Measurements from ENCODE around the gene HAUS3. TPM values are rescaled to one million over a fixed set of nuclear protein-coding genes. Genes with fewer than 3 reads are reported as not detected.

Gene HAUS3
- total and polyA plus RNA-seq, 2 of the 13 experiments (the other 11 are each of a cell fraction or from before 2014, with no cell fraction given), result 3.9 to 12.6 TPM

DNA sequence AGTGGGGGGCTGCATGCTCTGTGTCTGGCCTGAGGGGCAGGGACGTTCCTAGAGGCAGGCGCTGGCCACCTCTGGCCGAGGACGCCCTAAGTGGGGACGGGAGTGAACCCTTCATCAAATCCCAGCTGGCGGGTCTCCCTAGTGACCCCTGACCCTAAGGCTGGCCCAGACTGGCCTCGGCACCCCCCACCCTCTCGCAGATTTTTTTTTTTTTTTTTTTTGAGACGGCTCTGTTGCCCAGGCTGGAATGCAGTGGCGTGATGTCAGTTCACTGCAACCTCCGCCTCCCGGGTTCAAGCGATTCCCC, 21.0 kb upstream of the HAUS3 start (continued):
- TF ChIP-seq, protein P1, sequence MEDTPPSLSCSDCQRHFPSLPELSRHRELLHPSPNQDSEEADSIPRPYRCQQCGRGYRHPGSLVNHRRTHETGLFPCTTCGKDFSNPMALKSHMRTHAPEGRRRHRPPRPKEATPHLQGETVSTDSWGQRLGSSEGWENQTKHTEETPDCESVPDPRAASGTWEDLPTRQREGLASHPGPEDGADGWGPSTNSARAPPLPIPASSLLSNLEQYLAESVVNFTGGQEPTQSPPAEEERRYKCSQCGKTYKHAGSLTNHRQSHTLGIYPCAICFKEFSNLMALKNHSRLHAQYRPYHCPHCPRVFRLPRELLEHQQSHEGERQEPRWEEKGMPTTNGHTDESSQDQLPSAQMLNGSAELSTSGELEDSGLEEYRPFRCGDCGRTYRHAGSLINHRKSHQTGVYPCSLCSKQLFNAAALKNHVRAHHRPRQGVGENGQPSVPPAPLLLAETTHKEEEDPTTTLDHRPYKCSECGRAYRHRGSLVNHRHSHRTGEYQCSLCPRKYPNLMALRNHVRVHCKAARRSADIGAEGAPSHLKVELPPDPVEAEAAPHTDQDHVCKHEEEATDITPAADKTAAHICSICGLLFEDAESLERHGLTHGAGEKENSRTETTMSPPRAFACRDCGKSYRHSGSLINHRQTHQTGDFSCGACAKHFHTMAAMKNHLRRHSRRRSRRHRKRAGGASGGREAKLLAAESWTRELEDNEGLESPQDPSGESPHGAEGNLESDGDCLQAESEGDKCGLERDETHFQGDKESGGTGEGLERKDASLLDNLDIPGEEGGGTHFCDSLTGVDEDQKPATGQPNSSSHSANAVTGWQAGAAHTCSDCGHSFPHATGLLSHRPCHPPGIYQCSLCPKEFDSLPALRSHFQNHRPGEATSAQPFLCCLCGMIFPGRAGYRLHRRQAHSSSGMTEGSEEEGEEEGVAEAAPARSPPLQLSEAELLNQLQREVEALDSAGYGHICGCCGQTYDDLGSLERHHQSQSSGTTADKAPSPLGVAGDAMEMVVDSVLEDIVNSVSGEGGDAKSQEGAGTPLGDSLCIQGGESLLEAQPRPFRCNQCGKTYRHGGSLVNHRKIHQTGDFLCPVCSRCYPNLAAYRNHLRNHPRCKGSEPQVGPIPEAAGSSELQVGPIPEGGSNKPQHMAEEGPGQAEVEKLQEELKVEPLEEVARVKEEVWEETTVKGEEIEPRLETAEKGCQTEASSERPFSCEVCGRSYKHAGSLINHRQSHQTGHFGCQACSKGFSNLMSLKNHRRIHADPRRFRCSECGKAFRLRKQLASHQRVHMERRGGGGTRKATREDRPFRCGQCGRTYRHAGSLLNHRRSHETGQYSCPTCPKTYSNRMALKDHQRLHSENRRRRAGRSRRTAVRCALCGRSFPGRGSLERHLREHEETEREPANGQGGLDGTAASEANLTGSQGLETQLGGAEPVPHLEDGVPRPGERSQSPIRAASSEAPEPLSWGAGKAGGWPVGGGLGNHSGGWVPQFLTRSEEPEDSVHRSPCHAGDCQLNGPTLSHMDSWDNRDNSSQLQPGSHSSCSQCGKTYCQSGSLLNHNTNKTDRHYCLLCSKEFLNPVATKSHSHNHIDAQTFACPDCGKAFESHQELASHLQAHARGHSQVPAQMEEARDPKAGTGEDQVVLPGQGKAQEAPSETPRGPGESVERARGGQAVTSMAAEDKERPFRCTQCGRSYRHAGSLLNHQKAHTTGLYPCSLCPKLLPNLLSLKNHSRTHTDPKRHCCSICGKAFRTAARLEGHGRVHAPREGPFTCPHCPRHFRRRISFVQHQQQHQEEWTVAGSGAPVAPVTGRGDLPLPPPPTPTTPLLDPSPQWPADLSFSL (CRISPR knock-in tag; IDR thresholded peaks at IDR 0.05), result no peak
- TF ChIP-seq KDM4B (CRISPR knock-in tag; IDR thresholded peaks at IDR 0.05), result no peak
- TF ChIP-seq, protein P2, sequence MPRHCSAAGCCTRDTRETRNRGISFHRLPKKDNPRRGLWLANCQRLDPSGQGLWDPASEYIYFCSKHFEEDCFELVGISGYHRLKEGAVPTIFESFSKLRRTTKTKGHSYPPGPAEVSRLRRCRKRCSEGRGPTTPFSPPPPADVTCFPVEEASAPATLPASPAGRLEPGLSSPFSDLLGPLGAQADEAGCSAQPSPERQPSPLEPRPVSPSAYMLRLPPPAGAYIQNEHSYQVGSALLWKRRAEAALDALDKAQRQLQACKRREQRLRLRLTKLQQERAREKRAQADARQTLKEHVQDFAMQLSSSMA (CRISPR knock-in tag; IDR thresholded peaks at IDR 0.05), result no peak
- TF ChIP-seq, protein P3, sequence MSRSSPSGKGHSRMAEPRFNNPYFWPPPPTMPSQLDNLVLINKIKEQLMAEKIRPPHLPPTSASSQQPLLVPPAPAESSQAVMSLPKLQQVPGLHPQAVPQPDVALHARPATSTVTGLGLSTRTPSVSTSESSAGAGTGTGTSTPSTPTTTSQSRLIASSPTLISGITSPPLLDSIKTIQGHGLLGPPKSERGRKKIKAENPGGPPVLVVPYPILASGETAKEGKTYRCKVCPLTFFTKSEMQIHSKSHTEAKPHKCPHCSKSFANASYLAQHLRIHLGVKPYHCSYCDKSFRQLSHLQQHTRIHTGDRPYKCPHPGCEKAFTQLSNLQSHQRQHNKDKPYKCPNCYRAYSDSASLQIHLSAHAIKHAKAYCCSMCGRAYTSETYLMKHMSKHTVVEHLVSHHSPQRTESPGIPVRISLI (CRISPR knock-in tag; IDR thresholded peaks at IDR 0.05; ENCODE audit: borderline replicate concordance), result 0 out of 2 replicates have a peak, but pooled peaks have one; percentile 46
- TF ChIP-seq, protein P4, sequence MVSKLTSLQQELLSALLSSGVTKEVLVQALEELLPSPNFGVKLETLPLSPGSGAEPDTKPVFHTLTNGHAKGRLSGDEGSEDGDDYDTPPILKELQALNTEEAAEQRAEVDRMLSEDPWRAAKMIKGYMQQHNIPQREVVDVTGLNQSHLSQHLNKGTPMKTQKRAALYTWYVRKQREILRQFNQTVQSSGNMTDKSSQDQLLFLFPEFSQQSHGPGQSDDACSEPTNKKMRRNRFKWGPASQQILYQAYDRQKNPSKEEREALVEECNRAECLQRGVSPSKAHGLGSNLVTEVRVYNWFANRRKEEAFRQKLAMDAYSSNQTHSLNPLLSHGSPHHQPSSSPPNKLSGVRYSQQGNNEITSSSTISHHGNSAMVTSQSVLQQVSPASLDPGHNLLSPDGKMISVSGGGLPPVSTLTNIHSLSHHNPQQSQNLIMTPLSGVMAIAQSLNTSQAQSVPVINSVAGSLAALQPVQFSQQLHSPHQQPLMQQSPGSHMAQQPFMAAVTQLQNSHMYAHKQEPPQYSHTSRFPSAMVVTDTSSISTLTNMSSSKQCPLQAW (CRISPR knock-in tag; IDR thresholded peaks at IDR 0.05), result no peak
- no peak for TF ChIP-seq SMARCC2 (IDR thresholded peaks at IDR 0.05)
- TF ChIP-seq, protein P5, sequence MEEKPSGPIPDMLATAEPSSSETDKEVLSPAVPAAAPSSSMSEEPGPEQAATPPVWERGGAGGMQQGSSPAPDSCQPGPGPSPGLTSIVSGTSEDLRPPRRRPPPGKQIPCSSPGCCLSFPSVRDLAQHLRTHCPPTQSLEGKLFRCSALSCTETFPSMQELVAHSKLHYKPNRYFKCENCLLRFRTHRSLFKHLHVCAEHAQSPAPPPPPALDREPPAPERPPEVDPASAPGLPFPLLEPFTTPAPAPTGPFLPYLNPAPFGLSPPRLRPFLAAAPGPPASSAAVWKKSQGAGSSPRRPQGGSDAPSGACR (CRISPR knock-in tag; IDR thresholded peaks at IDR 0.05), result no peak
- no peak for TF ChIP-seq SOX6 (IDR thresholded peaks at IDR 0.05)
- no peak for TF ChIP-seq SOX6 (CRISPR knock-in tag; IDR thresholded peaks at IDR 0.05)
- TF ChIP-seq SP5 (CRISPR knock-in tag; IDR thresholded peaks at IDR 0.05; ENCODE audit: borderline replicate concordance, low read depth), result no peak
- no peak for TF ChIP-seq PAF1 (CRISPR knock-in tag; IDR thresholded peaks at IDR 0.05)
- TF ChIP-seq ZNF260 (CRISPR knock-in tag; IDR thresholded peaks at IDR 0.05; ENCODE audit: borderline replicate concordance, low read depth), result no peak
- TF ChIP-seq, protein P6, sequence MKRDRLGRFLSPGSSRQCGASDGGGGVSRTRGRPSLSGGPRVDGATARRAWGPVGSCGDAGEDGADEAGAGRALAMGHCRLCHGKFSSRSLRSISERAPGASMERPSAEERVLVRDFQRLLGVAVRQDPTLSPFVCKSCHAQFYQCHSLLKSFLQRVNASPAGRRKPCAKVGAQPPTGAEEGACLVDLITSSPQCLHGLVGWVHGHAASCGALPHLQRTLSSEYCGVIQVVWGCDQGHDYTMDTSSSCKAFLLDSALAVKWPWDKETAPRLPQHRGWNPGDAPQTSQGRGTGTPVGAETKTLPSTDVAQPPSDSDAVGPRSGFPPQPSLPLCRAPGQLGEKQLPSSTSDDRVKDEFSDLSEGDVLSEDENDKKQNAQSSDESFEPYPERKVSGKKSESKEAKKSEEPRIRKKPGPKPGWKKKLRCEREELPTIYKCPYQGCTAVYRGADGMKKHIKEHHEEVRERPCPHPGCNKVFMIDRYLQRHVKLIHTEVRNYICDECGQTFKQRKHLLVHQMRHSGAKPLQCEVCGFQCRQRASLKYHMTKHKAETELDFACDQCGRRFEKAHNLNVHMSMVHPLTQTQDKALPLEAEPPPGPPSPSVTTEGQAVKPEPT (CRISPR knock-in tag; IDR thresholded peaks at IDR 0.05; ENCODE audit: low read depth), result 0 out of 2 replicates have a peak, but pooled peaks have one; percentile 4
- TF ChIP-seq, protein P7, sequence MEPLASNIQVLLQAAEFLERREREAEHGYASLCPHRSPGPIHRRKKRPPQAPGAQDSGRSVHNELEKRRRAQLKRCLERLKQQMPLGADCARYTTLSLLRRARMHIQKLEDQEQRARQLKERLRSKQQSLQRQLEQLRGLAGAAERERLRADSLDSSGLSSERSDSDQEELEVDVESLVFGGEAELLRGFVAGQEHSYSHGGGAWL (CRISPR knock-in tag; IDR thresholded peaks at IDR 0.05), result no peak
- no peak for TF ChIP-seq SMC3 (IDR thresholded peaks at IDR 0.05; ENCODE audit: low read length)
- no peak for TF ChIP-seq ZNF674 (CRISPR knock-in tag; IDR thresholded peaks at IDR 0.05; ENCODE audit: low read depth)

All from HepG2 (cell line).